ENCODE data around the gene KRT9. TPM values are rescaled to one million over a fixed set of nuclear protein-coding genes. Genes with fewer than 3 reads are reported as not detected.
"Not testable (repeated sequence)": the region's sequence is repeated elsewhere in the genome, so short reads cannot be mapped to it uniquely, and the experiment has no call there.

Gene KRT9
- total RNA-seq, 2 experiments from 2014 or later, result not detected

GRCh38 chr17:41548844-41549595, 22.8 kb downstream of the KRT9 start:
- H3K27me3 Mint-ChIP-seq, result peaks cover 12% of the 10 kb centered on the region
- no peaks in the 10 kb centered on the region for H3K36me3 Mint-ChIP-seq
- H3K9me3 Mint-ChIP-seq, result peaks cover 4% of the 10 kb centered on the region
- no peak overlapping the region for H3K27ac Mint-ChIP-seq
- no peak overlapping the region for H3K4me3 Mint-ChIP-seq
- peaks cover 14% of the 10 kb centered on the region for H3K4me1 Mint-ChIP-seq
- peak; percentile 81 for DNase-seq

GRCh38 chr17:41547921-41548843, 23.7 kb downstream of the KRT9 start:
- Mint-ChIP-seq H3K27ac (no peak overlapping the region), H3K4me3 (peak overlapping the region; percentile 3), H3K4me1 (peaks cover 14% of the 10 kb centered on the region), H3K9me3 (peaks cover 4% of the 10 kb centered on the region), H3K27me3 (peaks cover 9% of the 10 kb centered on the region), H3K36me3 (no peaks in the 10 kb centered on the region)
- peak; percentile 72 for DNase-seq

DNA sequence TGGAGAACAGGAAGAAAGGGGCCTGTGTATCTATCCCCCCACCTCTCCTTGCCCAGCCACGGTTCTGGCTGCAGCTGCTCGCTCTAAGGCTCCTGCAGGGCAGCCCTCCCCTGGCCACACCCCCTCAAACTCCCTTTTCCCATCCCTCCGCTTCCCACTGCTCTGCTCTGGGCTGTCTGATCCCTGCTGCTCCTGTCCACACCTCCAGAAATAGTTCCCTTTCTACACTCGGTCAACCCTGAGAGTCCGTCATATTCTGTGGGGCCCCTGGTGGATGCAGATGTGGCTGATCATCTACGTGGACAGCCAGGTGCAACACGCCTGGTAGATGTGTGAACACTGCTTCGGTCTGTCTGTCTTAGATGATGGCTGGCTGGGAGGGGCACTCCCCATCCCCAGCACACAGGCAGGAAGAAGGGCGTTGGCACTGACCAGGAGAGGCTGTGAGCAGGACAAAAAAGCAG, 24.4 kb downstream of the KRT9 start:
- H3K36me3 Mint-ChIP-seq, result no peaks in the 10 kb centered on the region
- no peak overlapping the region for H3K27ac Mint-ChIP-seq
- H3K27me3 Mint-ChIP-seq, result peaks cover 4% of the 10 kb centered on the region

GRCh38 chr17:41546819-41547218, 25.0 kb downstream of the KRT9 start:
- Mint-ChIP-seq H3K27me3 (peaks cover 1% of the 10 kb centered on the region), H3K4me3 (no peak overlapping the region), H3K4me1 (peaks cover 14% of the 10 kb centered on the region), H3K9me3 (peaks cover 4% of the 10 kb centered on the region), H3K36me3 (no peaks in the 10 kb centered on the region), H3K27ac (no peak overlapping the region)
- DNase-seq, result no peak

More for the DNA sequence above, 24.4 kb downstream of the KRT9 start:
- DNase-seq, result no peak
- H3K4me3 Mint-ChIP-seq, result no peak overlapping the region
- H3K9me3 Mint-ChIP-seq, result peaks cover 4% of the 10 kb centered on the region
- peaks cover 14% of the 10 kb centered on the region for H3K4me1 Mint-ChIP-seq

DNA sequence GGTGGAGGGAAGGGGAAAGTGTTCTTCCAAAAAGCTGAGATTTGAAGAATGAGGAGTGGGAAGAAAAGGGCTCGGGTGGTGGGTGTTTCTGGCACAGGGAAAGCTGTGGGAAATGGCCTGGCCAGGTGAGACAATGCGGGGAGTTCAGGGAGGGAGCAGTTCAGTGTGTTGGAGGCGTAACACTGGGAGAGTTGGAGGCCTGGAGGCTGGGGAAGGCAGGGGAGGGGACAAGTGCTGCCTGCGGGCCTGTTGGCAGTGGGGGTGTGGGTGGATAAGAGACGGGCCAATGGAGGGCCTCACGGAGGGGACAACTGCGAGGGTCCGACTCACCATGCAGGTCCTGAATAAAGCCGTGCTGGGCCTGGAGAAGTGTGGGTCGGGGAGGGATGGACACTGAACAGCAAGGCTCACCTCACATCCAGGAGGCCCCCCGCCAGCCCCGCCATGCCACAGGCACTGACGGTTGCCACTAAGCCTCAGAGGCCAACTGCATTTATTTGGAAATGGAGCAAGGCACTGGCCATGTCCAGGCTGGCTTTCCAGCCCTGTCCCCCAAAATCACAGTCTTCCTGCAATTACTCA, 25.9 kb downstream of the KRT9 start:
- H3K36me3 Mint-ChIP-seq, result no peaks in the 10 kb centered on the region
- peaks cover 4% of the 10 kb centered on the region for H3K9me3 Mint-ChIP-seq
- no peak overlapping the region for H3K4me3 Mint-ChIP-seq
- H3K27me3 Mint-ChIP-seq, result no peaks in the 10 kb centered on the region
- no peak for DNase-seq
- H3K4me1 Mint-ChIP-seq, result peaks cover 14% of the 10 kb centered on the region
- H3K27ac Mint-ChIP-seq, result no peak overlapping the region

- Mint-ChIP-seq H3K27me3 (no peaks in the 10 kb centered on the region), H3K9me3 (peaks cover 4% of the 10 kb centered on the region), H3K4me1 (peaks cover 14% of the 10 kb centered on the region), H3K4me3 (no peak overlapping the region), H3K36me3 (no peaks in the 10 kb centered on the region), H3K27ac (no peak overlapping the region)
- DNase-seq, result no peak
These were observed 26.9 kb downstream of the KRT9 start for GRCh38 chr17:41544935-41545334.

- Mint-ChIP-seq H3K36me3 (no peaks in the 10 kb centered on the region), H3K27ac (no peak overlapping the region), H3K4me1 (peaks cover 14% of the 10 kb centered on the region), H3K4me3 (no peak overlapping the region), H3K27me3 (no peaks in the 10 kb centered on the region), H3K9me3 (peaks cover 4% of the 10 kb centered on the region)
- no peak for DNase-seq
These were observed 27.4 kb downstream of the KRT9 start for GRCh38 chr17:41544491-41544892.

- not testable (repeated sequence) for H3K27ac Mint-ChIP-seq, H3K4me1 Mint-ChIP-seq, H3K9me3 Mint-ChIP-seq, H3K36me3 Mint-ChIP-seq, H3K4me3 Mint-ChIP-seq, H3K27me3 Mint-ChIP-seq, DNase-seq
These were observed 29.1 kb downstream of the KRT9 start for GRCh38 chr17:41542786-41543185.

DNA sequence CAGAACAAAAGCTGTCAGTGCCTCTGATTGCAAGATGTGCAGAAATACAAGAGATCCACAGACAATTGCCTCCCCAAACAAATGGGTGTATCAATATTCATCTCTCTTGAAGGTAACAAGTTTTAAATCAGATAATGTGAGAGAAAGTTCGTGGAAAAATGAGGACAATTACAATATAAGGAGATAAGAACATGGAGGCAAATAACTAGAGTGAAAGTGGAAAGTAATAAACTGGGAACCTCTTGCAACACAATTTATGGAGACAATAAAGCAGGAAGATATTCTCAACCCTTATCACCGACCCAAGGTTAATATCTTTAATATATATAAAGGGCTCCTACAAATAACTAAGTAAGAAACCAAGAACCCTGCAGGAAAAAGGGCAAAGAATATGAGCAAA, 29.5 kb downstream of the KRT9 start:
- H3K9me3 Mint-ChIP-seq, result peaks cover 3% of the 10 kb centered on the region
- no peaks in the 10 kb centered on the region for H3K36me3 Mint-ChIP-seq
- H3K4me3 Mint-ChIP-seq, result no peak overlapping the region
- DNase-seq, result no peak
- H3K27me3 Mint-ChIP-seq, result peaks cover 4% of the 10 kb centered on the region
- no peak overlapping the region for H3K27ac Mint-ChIP-seq
- no peaks in the 10 kb centered on the region for H3K4me1 Mint-ChIP-seq

DNA sequence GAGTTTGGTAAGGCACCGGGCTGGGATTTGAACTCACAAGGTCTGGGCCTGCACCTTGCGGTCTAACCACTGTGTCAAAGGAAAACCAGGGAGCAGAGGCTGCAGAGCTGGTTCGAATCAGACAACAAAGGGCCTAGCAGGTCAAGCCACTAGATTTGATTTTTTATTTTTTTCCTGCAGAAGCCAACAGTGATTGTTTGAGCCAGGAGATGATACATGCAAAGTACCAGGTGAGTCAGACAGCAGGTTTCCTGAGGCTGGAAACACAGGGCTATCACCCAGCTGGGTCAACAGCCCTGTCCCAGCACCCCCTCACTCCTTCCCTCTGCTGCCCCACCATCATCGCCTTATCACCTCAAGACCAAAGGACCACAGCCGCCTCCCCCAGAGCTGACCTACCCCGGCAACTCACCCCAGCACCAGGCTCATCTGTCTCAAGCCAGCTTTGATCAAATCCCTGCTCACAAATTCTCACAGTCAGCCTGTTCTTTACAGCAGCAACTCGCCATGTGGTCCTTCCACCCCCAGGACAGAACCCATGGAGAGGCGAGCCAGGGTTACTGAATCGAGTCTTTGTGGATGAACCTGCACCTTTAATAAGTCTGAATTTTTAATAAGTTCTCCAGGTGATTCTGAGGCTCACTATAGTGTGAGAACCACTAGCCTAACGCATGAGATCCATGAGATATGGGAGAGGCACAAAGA, 30.8 kb downstream of the KRT9 start:
- Mint-ChIP-seq H3K27me3 (peaks cover 10% of the 10 kb centered on the region), H3K36me3 (no peaks in the 10 kb centered on the region), H3K27ac (no peak overlapping the region), H3K9me3 (no peaks in the 10 kb centered on the region), H3K4me1 (no peaks in the 10 kb centered on the region), H3K4me3 (no peak overlapping the region)
- DNase-seq, result no peak

- H3K27ac Mint-ChIP-seq, result no peak overlapping the region
- no peak overlapping the region for H3K4me3 Mint-ChIP-seq
- H3K4me1 Mint-ChIP-seq, result no peaks in the 10 kb centered on the region
- no peaks in the 10 kb centered on the region for H3K36me3 Mint-ChIP-seq
- H3K9me3 Mint-ChIP-seq, result no peaks in the 10 kb centered on the region
- H3K27me3 Mint-ChIP-seq, result peaks cover 10% of the 10 kb centered on the region
- no peak for DNase-seq
These were observed 31.7 kb downstream of the KRT9 start for GRCh38 chr17:41539979-41540701.

GRCh38 chr17:41539071-41539492, 32.8 kb downstream of the KRT9 start:
- Mint-ChIP-seq H3K27ac (no peak overlapping the region), H3K4me1 (no peaks in the 10 kb centered on the region), H3K9me3 (no peaks in the 10 kb centered on the region), H3K4me3 (no peak overlapping the region), H3K36me3 (no peaks in the 10 kb centered on the region), H3K27me3 (peaks cover 13% of the 10 kb centered on the region)
- DNase-seq, result no peak

DNA sequence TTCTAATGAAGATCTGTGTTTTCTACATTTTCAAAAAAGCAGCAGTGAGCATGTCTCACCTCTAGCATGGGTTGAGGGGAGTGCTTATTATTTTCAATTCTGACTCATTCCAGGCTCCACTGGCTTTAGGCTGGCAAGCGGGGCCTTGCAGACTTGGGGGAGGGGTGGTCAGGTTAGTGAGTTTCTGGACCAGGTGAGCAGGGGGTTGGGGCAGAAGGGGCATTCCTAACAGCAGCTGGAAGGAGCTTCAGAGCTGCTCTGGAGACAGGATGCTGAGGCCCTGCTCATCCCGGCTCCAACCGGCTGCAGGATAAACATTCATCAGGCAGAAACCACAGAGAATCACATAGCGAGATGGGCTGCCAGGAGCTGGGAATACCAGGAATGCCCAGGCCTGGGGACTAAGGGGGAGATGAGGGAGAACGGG, 33.3 kb downstream of the KRT9 start:
- H3K27ac Mint-ChIP-seq, result no peak overlapping the region
- H3K4me1 Mint-ChIP-seq, result no peaks in the 10 kb centered on the region
- H3K27me3 Mint-ChIP-seq, result peaks cover 16% of the 10 kb centered on the region

GRCh38 chr17:41537990-41538389, 33.9 kb downstream of the KRT9 start:
- no peaks in the 10 kb centered on the region for H3K9me3 Mint-ChIP-seq
- peaks cover 22% of the 10 kb centered on the region for H3K27me3 Mint-ChIP-seq
- H3K27ac Mint-ChIP-seq, result no peak overlapping the region
- no peak for DNase-seq
- H3K36me3 Mint-ChIP-seq, result no peaks in the 10 kb centered on the region
- H3K4me3 Mint-ChIP-seq, result no peak overlapping the region
- no peaks in the 10 kb centered on the region for H3K4me1 Mint-ChIP-seq

More for the DNA sequence above, 33.3 kb downstream of the KRT9 start:
- Mint-ChIP-seq H3K4me3 (no peak overlapping the region), H3K9me3 (no peaks in the 10 kb centered on the region), H3K36me3 (no peaks in the 10 kb centered on the region)
- DNase-seq, result no peak

All from activated naive CD8-positive, alpha-beta T cell treated with anti-CD3 and anti-CD28 coated beads for 36 hours (primary cell).